HepG2 (cell line): Measurements from ENCODE around the gene ATP8B1. TPM values are rescaled to one million over a fixed set of nuclear protein-coding genes. Genes with fewer than 3 reads are reported as not detected.

Experiments
- CHD4 ChIP-seq: fragments of 200-600 bp; sonication (generic); IDR thresholded peaks from 2 replicates; pipeline ENCODE4 v1.7.0; 2017; ENCODE audit warnings: mild to moderate bottlenecking, low read length, borderline replicate concordance
- CSRNP2 ChIP-seq: sonication (generic); formaldehyde crosslinking; conservative IDR thresholded peaks from 2 replicates; pipeline ENCODE4 v1.8.0; 2022; ENCODE audit warnings: low read depth, missing genetic modification reagents
- FOXO1 ChIP-seq: sonication (generic); formaldehyde crosslinking; IDR thresholded peaks from 2 replicates; pipeline ENCODE4 v1.4.0; 2020; ENCODE audit warnings: missing genetic modification reagents
- HIVEP1 ChIP-seq: sonication (generic); formaldehyde crosslinking; IDR thresholded peaks from 2 replicates; pipeline ENCODE4 v1.4.0; 2020; ENCODE audit warnings: mild to moderate bottlenecking, missing genetic modification reagents
- HMG20A ChIP-seq: IDR thresholded peaks from 2 replicates; pipeline ENCODE4 v1.6.1; 2016; ENCODE audit warnings: borderline replicate concordance
- MED13 ChIP-seq: sonication (generic); formaldehyde crosslinking; IDR thresholded peaks from 2 replicates; pipeline ENCODE4 v1.5.0; 2020; ENCODE audit warnings: missing genetic modification reagents
- NR2F6 ChIP-seq, 2 experiments: IDR thresholded peaks; 2 replicates each; pipeline ENCODE4 v1.6.1; 2016; ENCODE audit warnings: antibody characterized with exemption in 1 of 2, mild to moderate bottlenecking in 1 of 2
- PTBP1 ChIP-seq: fragments of 200-400 bp; formaldehyde crosslinking; IDR thresholded peaks from 2 replicates; pipeline ENCODE4 v1.6.1; 2018; ENCODE audit warnings: low read length, low read depth; ENCODE audit not compliant: poor library complexity, severe bottlenecking
- RELA ChIP-seq: sonication (generic); formaldehyde crosslinking; IDR thresholded peaks from 2 replicates; pipeline ENCODE4 v1.4.0; 2020; ENCODE audit warnings: missing genetic modification reagents
- RORA ChIP-seq: sonication (generic); formaldehyde crosslinking; IDR thresholded peaks from 2 replicates; pipeline ENCODE4 v1.5.0; 2020; ENCODE audit warnings: mild to moderate bottlenecking, missing genetic modification reagents, moderate library complexity
- ZBTB37 ChIP-seq: sonication (generic); formaldehyde crosslinking; IDR thresholded peaks from 2 replicates; pipeline ENCODE4 v1.4.0; 2020; ENCODE audit warnings: mild to moderate bottlenecking, missing genetic modification reagents
- ZNF205 ChIP-seq: IDR thresholded peaks from 2 replicates; pipeline ENCODE4 v1.6.1; 2018; ENCODE audit warnings: missing biosample characterization, missing genetic modification reagents
- ZNF761 ChIP-seq: sonication (generic); formaldehyde crosslinking; conservative IDR thresholded peaks from 2 replicates; pipeline ENCODE4 v1.4.0; 2020; ENCODE audit warnings: mild to moderate bottlenecking, missing genetic modification reagents
- polyA plus RNA-seq, 8 experiments: library from polyadenylated mRNA; depleted of rRNA in 3 of 8; stranded (reverse) in 7 of 8; unstranded in 1 of 8; fragments of >200 nt; fragmentation: Illumina TruSeq in 4 of 8; extraction: Trizol in 4 of 8; gene quantifications; 2 replicates each; pipeline versions ENCODE4 v1.2.1 to v1.2.3, GENCODE V29; 2011 to 2016; ENCODE audit warnings: low read depth in 4 of 8, missing spikeins in 1 of 8, mixed read lengths in 1 of 8; ENCODE audit not compliant: insufficient read depth in 1 of 8
- total RNA-seq, 5 experiments: library from RNA; depleted of rRNA; stranded (reverse); fragments of >200 nt; fragmentation: Illumina TruSeq; extraction: Trizol; gene quantifications; 2 replicates each; pipeline ENCODE4 v1.2.3, GENCODE V29; 2016; ENCODE audit warnings: low read depth in 1 of 5
- TF ChIP-seq, protein P1 (sequence below): sonication (generic); formaldehyde crosslinking; IDR thresholded peaks from 2 replicates; pipeline ENCODE4 v1.4.0; 2020; ENCODE audit warnings: missing genetic modification reagents, borderline replicate concordance
- TF ChIP-seq, protein P2 (sequence below): sonication (generic); formaldehyde crosslinking; IDR thresholded peaks from 2 replicates; pipeline ENCODE4 v1.4.0; 2020; ENCODE audit warnings: missing genetic modification reagents

Gene ATP8B1
- total and polyA plus RNA-seq, 2 of the 13 experiments (the other 11 are each of a cell fraction or from before 2014, with no cell fraction given): 2.8 to 4.0 TPM

GRCh38 chr18:57630002-57630753 is 172.9 kb downstream of the ATP8B1 start (continued):
- TF ChIP-seq ZBTB37 (no peak), RELA (CRISPR knock-in tag) (no peak), CSRNP2 (CRISPR knock-in tag) (no peak), NR2F6 (IDR thresholded peaks at IDR 0.05) (no peak), NR2F6 (CRISPR knock-in tag; IDR thresholded peaks at IDR 0.05) (peak; percentile 35; the same call in 1 of the 2 replicates), HMG20A (CRISPR knock-in tag) (no peak), FOXO1 (no peak; the same call in 1 of the 2 replicates), PTBP1 (peak; percentile 93), ZNF761 (CRISPR knock-in tag) (0 out of 2 replicates have a peak, but pooled peaks have one; percentile 30), MED13 (CRISPR knock-in tag) (0 out of 2 replicates have a peak, but pooled peaks have one; percentile 25), RORA (CRISPR knock-in tag) (no peak), ZNF205 (CRISPR knock-in tag) (0 out of 2 replicates have a peak, but pooled peaks have one; percentile 16), CHD4 (peak; percentile 63; the same call in 1 of the 2 replicates), HIVEP1 (CRISPR knock-in tag) (peak; percentile 52; the same call in 1 of the 2 replicates)
- TF ChIP-seq, protein P1, sequence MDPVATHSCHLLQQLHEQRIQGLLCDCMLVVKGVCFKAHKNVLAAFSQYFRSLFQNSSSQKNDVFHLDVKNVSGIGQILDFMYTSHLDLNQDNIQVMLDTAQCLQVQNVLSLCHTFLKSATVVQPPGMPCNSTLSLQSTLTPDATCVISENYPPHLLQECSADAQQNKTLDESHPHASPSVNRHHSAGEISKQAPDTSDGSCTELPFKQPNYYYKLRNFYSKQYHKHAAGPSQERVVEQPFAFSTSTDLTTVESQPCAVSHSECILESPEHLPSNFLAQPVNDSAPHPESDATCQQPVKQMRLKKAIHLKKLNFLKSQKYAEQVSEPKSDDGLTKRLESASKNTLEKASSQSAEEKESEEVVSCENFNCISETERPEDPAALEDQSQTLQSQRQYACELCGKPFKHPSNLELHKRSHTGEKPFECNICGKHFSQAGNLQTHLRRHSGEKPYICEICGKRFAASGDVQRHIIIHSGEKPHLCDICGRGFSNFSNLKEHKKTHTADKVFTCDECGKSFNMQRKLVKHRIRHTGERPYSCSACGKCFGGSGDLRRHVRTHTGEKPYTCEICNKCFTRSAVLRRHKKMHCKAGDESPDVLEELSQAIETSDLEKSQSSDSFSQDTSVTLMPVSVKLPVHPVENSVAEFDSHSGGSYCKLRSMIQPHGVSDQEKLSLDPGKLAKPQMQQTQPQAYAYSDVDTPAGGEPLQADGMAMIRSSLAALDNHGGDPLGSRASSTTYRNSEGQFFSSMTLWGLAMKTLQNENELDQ: no peak
- TF ChIP-seq, protein P2, sequence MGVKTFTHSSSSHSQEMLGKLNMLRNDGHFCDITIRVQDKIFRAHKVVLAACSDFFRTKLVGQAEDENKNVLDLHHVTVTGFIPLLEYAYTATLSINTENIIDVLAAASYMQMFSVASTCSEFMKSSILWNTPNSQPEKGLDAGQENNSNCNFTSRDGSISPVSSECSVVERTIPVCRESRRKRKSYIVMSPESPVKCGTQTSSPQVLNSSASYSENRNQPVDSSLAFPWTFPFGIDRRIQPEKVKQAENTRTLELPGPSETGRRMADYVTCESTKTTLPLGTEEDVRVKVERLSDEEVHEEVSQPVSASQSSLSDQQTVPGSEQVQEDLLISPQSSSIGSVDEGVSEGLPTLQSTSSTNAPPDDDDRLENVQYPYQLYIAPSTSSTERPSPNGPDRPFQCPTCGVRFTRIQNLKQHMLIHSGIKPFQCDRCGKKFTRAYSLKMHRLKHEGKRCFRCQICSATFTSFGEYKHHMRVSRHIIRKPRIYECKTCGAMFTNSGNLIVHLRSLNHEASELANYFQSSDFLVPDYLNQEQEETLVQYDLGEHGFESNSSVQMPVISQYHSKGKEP (CRISPR knock-in tag): no peak
